ENCODE results near the gene RAB21.

GRCh38 chr12:71848212-71848611, 93.5 kb downstream of the RAB21 start:
- TF ChIP-seq CTCF (IDR thresholded peaks at IDR 0.05) (no peak), EZH2 (IDR thresholded peaks at IDR 0.05) (no peak)

Measured in neural progenitor cell (in vitro differentiated cells).